Spleen (tissue), 11 donors: ENCODE data around the gene STK36. TPM values are rescaled to one million over a fixed set of nuclear protein-coding genes. Genes with fewer than 3 reads are reported as not detected.

Experiments used
- DNase-seq: peaks from one replicate; pipeline ENCODE4 v3.0.0-alpha.2; 2020
- H3K27ac ChIP-seq, 8 donors: fragments of 200-600 bp; sonication (generic) in 7 of 8; 1 replicate in 4 of 8; 2 replicates in 4 of 8; pipeline versions ENCODE4 v1.5.0 to v1.8.0; 2016 to 2021; ENCODE audit warnings: inconsistent platforms in 4 of 8, mild to moderate bottlenecking in 4 of 8, moderate library complexity in 1 of 8
- H3K27me3 ChIP-seq, 7 donors: fragments of 200-600 bp; sonication (generic) in 6 of 7; replicated peaks in 1 of 7; 1 replicate in 4 of 7; 2 replicates in 3 of 7; pipeline versions ENCODE4 v1.5.0 to v1.8.0; 2016 to 2021; ENCODE audit warnings: inconsistent platforms in 3 of 7, mild to moderate bottlenecking in 1 of 7
- H3K36me3 ChIP-seq, 6 donors: fragments of 200-600 bp; sonication (generic) in 5 of 6; 1 replicate in 4 of 6; 2 replicates in 2 of 6; pipeline versions ENCODE4 v1.5.0 to v1.8.0; 2016 to 2021; ENCODE audit warnings: inconsistent platforms in 2 of 6
- H3K4me1 ChIP-seq, 6 donors: fragments of 200-600 bp; sonication (generic) in 5 of 6; 1 replicate in 3 of 6; 2 replicates in 3 of 6; pipeline versions ENCODE4 v1.5.0 to v1.8.0; 2016 to 2021; ENCODE audit warnings: inconsistent platforms in 3 of 6
- H3K4me3 ChIP-seq, 8 donors: fragments of 200-600 bp; sonication (generic) in 7 of 8; 1 replicate in 4 of 8; 2 replicates in 4 of 8; pipeline versions ENCODE4 v1.5.0 to v1.8.0; 2016 to 2021; ENCODE audit warnings: inconsistent platforms in 4 of 8, mild to moderate bottlenecking in 4 of 8, moderate library complexity in 2 of 8
- H3K9me3 ChIP-seq, 8 donors: fragments of 200-600 bp; sonication (generic) in 7 of 8; 1 replicate in 4 of 8; 2 replicates in 4 of 8; pipeline versions ENCODE4 v1.5.0 to v1.8.0; 2016 to 2021; ENCODE audit warnings: inconsistent platforms in 4 of 8
- CTCF ChIP-seq, 11 experiments: fragments of 200-600 bp in 7 of 11; fragments of 450-650 bp in 4 of 11; sonication (generic) in 4 of 11; IDR thresholded peaks in 8 of 11; conservative IDR thresholded peaks in 3 of 11; 1 replicate in 7 of 11; 2 replicates in 4 of 11; pipeline versions ENCODE4 v1.4.0 to v1.8.0; 2016 to 2021; ENCODE audit warnings: antibody characterized with exemption in 11 of 11, inconsistent platforms in 4 of 11, mild to moderate bottlenecking in 1 of 11
- POLR2A ChIP-seq, 3 donors: fragments of 450-650 bp; IDR thresholded peaks; one replicate each; pipeline ENCODE4 v1.5.1; 2017; ENCODE audit warnings: antibody characterized with exemption in 3 of 3, mild to moderate bottlenecking in 1 of 3
- POLR2AphosphoS5 ChIP-seq, 3 donors: sonication (generic); formaldehyde crosslinking; IDR thresholded peaks; one replicate each; pipeline ENCODE4 v1.5.1; 2017; ENCODE audit warnings: antibody characterized with exemption in 3 of 3
- WGBS, 5 donors: extraction: QIAGEN DNeasy Blood & Tissue Kit in 3 of 5; methylation state at CpG; one replicate each; pipeline versions ENCODE4 v1.1.5 to v1.1.7; 2013 to 2018; 5-methylcytosine and 5-hydroxymethylcytosine counted together
- intact Hi-C: fragments of 100-400 bp; cut with DNase I; formaldehyde crosslinking; loops from one replicate; pipeline ENCODE4 v1.15.0; 2023; ENCODE audit warnings: low total_unique reads
- polyA plus RNA-seq, 3 donors: library from polyadenylated mRNA; stranded (reverse); fragments of 200-250 nt; gene quantifications; one replicate each; pipeline ENCODE4 v1.2.1, GENCODE V29; 2013
- total RNA-seq, 7 donors: library from RNA; depleted of rRNA in 3 of 7; stranded (reverse); fragments of >200 nt in 3 of 7; fragmentation: NEBNext Ultra II Directional in 4 of 7; extraction: Animal tissue kit (Norgen Biotek cat#: 25700) in 4 of 7; gene quantifications; one replicate each; pipeline versions ENCODE4 v1.1.0 to v1.2.1, GENCODE V29; 2016 to 2021
- donor health status: healthy with polysubstance abuse.
- donor health status: DM: no; HTN: no; CAD: no; lungs with moderate emphysema.
- donor health status: DM: no; HTN: no; CAD: no.
- donor health status: Bipolar disorder and iron deficiency.
- donor health status: healthy.
- donor health status: DM: no; HTN: no; CAD: no.
- donor health status: DM: yes; HTN: yes; CAD: no.

STK36 gene
- total and polyA plus RNA-seq, 10 donors, result 10.7 to 46.8 (median 22.9) TPM

GRCh38 chr2:218745559-218746469, 73.9 kb downstream of the STK36 start:
- H3K4me3 ChIP-seq, result peak overlapping the region in 1 of 8 donors; percentile 1
- WGBS, 5 donors, result 92 to 96% (median 94%) methylated on average over 8 to 10 of the region's 10 CpGs
- H3K27ac ChIP-seq, result peak overlapping the region in 6 of 8 donors; percentile 2 to 88 (median 65)
- H3K9me3 ChIP-seq, result no peaks in the 10 kb centered on the region
- intact Hi-C loops, result no loop called here
- no peak for DNase-seq
- H3K36me3 ChIP-seq, result peaks cover 0 to 95% (median 62%) of the 10 kb centered on the region in 6 donors
- H3K27me3 ChIP-seq, result no peaks in the 10 kb centered on the region
- TF ChIP-seq POLR2AphosphoS5 (IDR thresholded peaks at IDR 0.05) (no peak), POLR2A (IDR thresholded peaks at IDR 0.05) (no peak), CTCF (IDR thresholded peaks at IDR 0.05 in 8 of 11, conservative IDR thresholded peaks at IDR 0.05 in 3 of 11) (no peak)
- H3K4me1 ChIP-seq, result peaks cover 0 to 36% (median 0%) of the 10 kb centered on the region in 6 donors

- Histone ChIP-seq H3K9me3 (no peaks in the 10 kb centered on the region), H3K4me1 (peaks cover 0 to 36% (median 0%) of the 10 kb centered on the region in 6 donors), H3K27ac (peak overlapping the region in 1 of 8 donors; percentile 88), H3K4me3 (no peak overlapping the region), H3K27me3 (no peaks in the 10 kb centered on the region), H3K36me3 (peaks cover 0 to 95% (median 64%) of the 10 kb centered on the region in 6 donors)
- 97 to 100% (median 100%) methylated on average over 1 of the region's 1 CpG for WGBS, 5 donors
- no peak for TF ChIP-seq POLR2A (IDR thresholded peaks at IDR 0.05)
- no peak for TF ChIP-seq POLR2AphosphoS5 (IDR thresholded peaks at IDR 0.05)
- TF ChIP-seq CTCF (IDR thresholded peaks at IDR 0.05 in 8 of 11, conservative IDR thresholded peaks at IDR 0.05 in 3 of 11), result no peak
- intact Hi-C loops, result no loop called here
- DNase-seq, result no peak
These were observed 74.5 kb downstream of the STK36 start for GRCh38 chr2:218746470-218746795.

GRCh38 chr2:218746960-218747359, 75.1 kb downstream of the STK36 start:
- intact Hi-C loops, result no loop called here
- Histone ChIP-seq H3K27ac (peak overlapping the region in 1 of 8 donors; percentile 88), H3K4me3 (no peak overlapping the region), H3K27me3 (no peaks in the 10 kb centered on the region), H3K9me3 (no peaks in the 10 kb centered on the region), H3K36me3 (peaks cover 0 to 95% (median 66%) of the 10 kb centered on the region in 6 donors), H3K4me1 (peaks cover 0 to 36% (median 0%) of the 10 kb centered on the region in 6 donors)
- no peak for TF ChIP-seq CTCF (IDR thresholded peaks at IDR 0.05 in 8 of 11, conservative IDR thresholded peaks at IDR 0.05 in 3 of 11)
- TF ChIP-seq POLR2A (IDR thresholded peaks at IDR 0.05), result no peak
- TF ChIP-seq POLR2AphosphoS5 (IDR thresholded peaks at IDR 0.05), result no peak
- no peak for DNase-seq
- WGBS, 5 donors, result 96 to 98% (median 97%) methylated on average over 10 of the region's 10 CpGs

- DNase-seq, result no peak
- intact Hi-C loops, result no loop called here
- Histone ChIP-seq H3K4me1 (peaks cover 0 to 23% (median 0%) of the 10 kb centered on the region in 6 donors), H3K27ac (peak overlapping the region in 1 of 8 donors; percentile 48), H3K27me3 (no peaks in the 10 kb centered on the region), H3K9me3 (no peaks in the 10 kb centered on the region), H3K4me3 (no peak overlapping the region), H3K36me3 (peaks cover 0 to 99% (median 85%) of the 10 kb centered on the region in 6 donors)
- WGBS, 5 donors, result 77 to 94% (median 89%) methylated on average over 8 of the region's 8 CpGs
- TF ChIP-seq POLR2A (IDR thresholded peaks at IDR 0.05) (no peak), CTCF (IDR thresholded peaks at IDR 0.05 in 8 of 11, conservative IDR thresholded peaks at IDR 0.05 in 3 of 11) (no peak), POLR2AphosphoS5 (IDR thresholded peaks at IDR 0.05) (no peak)
These were observed 77.0 kb downstream of the STK36 start for GRCh38 chr2:218748741-218749441.
